Glomerular visceral epithelial cell (primary cell): ENCODE results near the gene CRTC2.
"Not testable (repeated sequence)": the region's sequence is repeated elsewhere in the genome, so short reads cannot be mapped to it uniquely, and the experiment has no call there.

ENCODE experiments used
- DNase-seq: peaks from one replicate; pipeline ENCODE4 v3.0.0-alpha.2; 2016; ENCODE audit errors: extremely low spot score

The CRTC2 gene

GRCh38 chr1:153929426-153929825, 29.0 kb downstream of the CRTC2 start:
- DNase-seq = no peak

GRCh38 chr1:153928791-153929341, 29.5 kb downstream of the CRTC2 start:
- no peak for DNase-seq

GRCh38 chr1:153928245-153928644, 30.2 kb downstream of the CRTC2 start:
- DNase-seq = no peak

- no peak for DNase-seq
These were observed 32.0 kb downstream of the CRTC2 start for GRCh38 chr1:153926405-153926804.

- peak; percentile 100 for DNase-seq
These were observed 35.2 kb downstream of the CRTC2 start, which contains the start of gene GATAD2B for GRCh38 chr1:153922972-153923925. Gene GATAD2B (minus strand): TSS chr1:153922972. CDS start chr1:153828347, 94,625 bp downstream.

GRCh38 chr1:153922076-153922971, 36.1 kb downstream of the CRTC2 start:
- no peak for DNase-seq

GRCh38 chr1:153921803-153922075, 36.7 kb downstream of the CRTC2 start:
- peak; percentile 13 for DNase-seq

GRCh38 chr1:153921080-153921802, 37.2 kb downstream of the CRTC2 start:
- DNase-seq = no peak

GRCh38 chr1:153919876-153920852, 38.2 kb downstream of the CRTC2 start:
- DNase-seq = peak; percentile 25

GRCh38 chr1:153916297-153916696, 42.1 kb downstream of the CRTC2 start:
- no peak for DNase-seq

- no peak for DNase-seq
These were observed 46.1 kb downstream of the CRTC2 start for GRCh38 chr1:153912349-153912748.

- DNase-seq = not testable (repeated sequence)
These were observed 47.9 kb downstream of the CRTC2 start for GRCh38 chr1:153910560-153910959.

GRCh38 chr1:153908071-153908470, 50.3 kb downstream of the CRTC2 start:
- no peak for DNase-seq

GRCh38 chr1:153907134-153907533, 51.3 kb downstream of the CRTC2 start:
- DNase-seq = no peak

GRCh38 chr1:153906396-153906795, 52.0 kb downstream of the CRTC2 start:
- DNase-seq = no peak

GRCh38 chr1:153905908-153906307, 52.5 kb downstream of the CRTC2 start:
- DNase-seq = not testable (repeated sequence)

GRCh38 chr1:153903841-153904455, 54.5 kb downstream of the CRTC2 start:
- no peak for DNase-seq

GRCh38 chr1:153899509-153899908, 58.9 kb downstream of the CRTC2 start:
- DNase-seq = no peak
